SU-DHL-6 (cell line): Measurements from ENCODE around the gene UBA1.

Experiments used
- H2AFZ ChIP-seq: fragments of 200-600 bp; sonication (generic); 2 replicates; pipeline ENCODE4 v1.6.1; 2014; ENCODE audit warnings: low read depth, mild to moderate bottlenecking, moderate library complexity, mixed read lengths, antibody characterized with exemption, low read length; ENCODE audit not compliant: severe bottlenecking
- H3F3A ChIP-seq: fragments of 200-600 bp; shearing (Covaris generic); 2 replicates; pipeline ENCODE4 v1.6.0; 2016; ENCODE audit warnings: antibody characterized with exemption, mild to moderate bottlenecking; ENCODE audit not compliant: insufficient read depth
- H3K27ac ChIP-seq: fragments of 200-600 bp; sonication (generic); 2 replicates; pipeline ENCODE4 v1.5.1; 2016; ENCODE audit warnings: low read depth, mild to moderate bottlenecking, low read length, moderate library complexity, mixed read lengths
- H3K27me3 ChIP-seq: fragments of 200-600 bp; sonication (generic), shearing (Covaris generic); 2 replicates; pipeline ENCODE4 v1.6.0; 2014; ENCODE audit warnings: mild to moderate bottlenecking, low read length
- H3K36me3 ChIP-seq: fragments of 200-600 bp; sonication (generic); 2 replicates; pipeline ENCODE4 v1.6.1; 2014; ENCODE audit warnings: mild to moderate bottlenecking, low read length, mixed read lengths
- H3K4me2 ChIP-seq: fragments of 300-600, 200-600 bp; shearing (Covaris generic), sonication (generic); 2 replicates; pipeline ENCODE4 v1.6.0; 2014; ENCODE audit warnings: low read length, low read depth, mild to moderate bottlenecking; ENCODE audit not compliant: poor library complexity, severe bottlenecking
- H3K4me3 ChIP-seq: fragments of 200-600 bp; sonication (generic); 2 replicates; pipeline ENCODE4 v1.5.1; 2014; ENCODE audit warnings: antibody characterized with exemption, low read length, mild to moderate bottlenecking, mixed read lengths; ENCODE audit not compliant: insufficient read depth, poor library complexity, severe bottlenecking
- H3K79me2 ChIP-seq: fragments of 200-600 bp; sonication (generic); 2 replicates; pipeline ENCODE4 v1.6.1; 2014; ENCODE audit warnings: mild to moderate bottlenecking, low read length, moderate library complexity; ENCODE audit not compliant: insufficient read depth
- H3K9ac ChIP-seq: fragments of 200-600 bp; sonication (generic); 2 replicates; pipeline ENCODE4 v1.7.0; 2014; ENCODE audit warnings: mild to moderate bottlenecking, low read length
- H3K9me2 ChIP-seq: fragments of 200-600 bp; sonication (generic); replicated peaks from 2 replicates; pipeline ENCODE4 v1.6.1; 2014; ENCODE audit warnings: low read length; ENCODE audit not compliant: insufficient read depth
- H3K9me3 ChIP-seq: fragments of 200-600 bp; sonication (generic); 2 replicates; pipeline ENCODE4 v1.6.1; 2014; ENCODE audit warnings: low read length, mixed read lengths; ENCODE audit not compliant: insufficient read depth
- H4K20me1 ChIP-seq: fragments of 200-600 bp; sonication (generic); 2 replicates; pipeline ENCODE4 v1.6.1; 2014; ENCODE audit warnings: low read depth, mild to moderate bottlenecking, antibody characterized with exemption, low read length, moderate library complexity, mixed read lengths
- EZH2phosphoT487 ChIP-seq: fragments of 200-600 bp; sonication (generic), shearing (Covaris generic); conservative IDR thresholded peaks from 2 replicates; pipeline ENCODE4 v1.6.1; 2018; ENCODE audit warnings: mild to moderate bottlenecking, antibody characterized with exemption, low read length, moderate library complexity, mixed read lengths
- TF ChIP-seq, protein P1 (sequence below): fragments of 200-600 bp; sonication (generic); IDR thresholded peaks from one replicate; pipeline ENCODE4 v1.5.1; 2017; ENCODE audit warnings: antibody characterized with exemption, mild to moderate bottlenecking, low read length, moderate library complexity; ENCODE audit not compliant: insufficient read depth, poor library complexity, severe bottlenecking

UBA1 gene

DNA sequence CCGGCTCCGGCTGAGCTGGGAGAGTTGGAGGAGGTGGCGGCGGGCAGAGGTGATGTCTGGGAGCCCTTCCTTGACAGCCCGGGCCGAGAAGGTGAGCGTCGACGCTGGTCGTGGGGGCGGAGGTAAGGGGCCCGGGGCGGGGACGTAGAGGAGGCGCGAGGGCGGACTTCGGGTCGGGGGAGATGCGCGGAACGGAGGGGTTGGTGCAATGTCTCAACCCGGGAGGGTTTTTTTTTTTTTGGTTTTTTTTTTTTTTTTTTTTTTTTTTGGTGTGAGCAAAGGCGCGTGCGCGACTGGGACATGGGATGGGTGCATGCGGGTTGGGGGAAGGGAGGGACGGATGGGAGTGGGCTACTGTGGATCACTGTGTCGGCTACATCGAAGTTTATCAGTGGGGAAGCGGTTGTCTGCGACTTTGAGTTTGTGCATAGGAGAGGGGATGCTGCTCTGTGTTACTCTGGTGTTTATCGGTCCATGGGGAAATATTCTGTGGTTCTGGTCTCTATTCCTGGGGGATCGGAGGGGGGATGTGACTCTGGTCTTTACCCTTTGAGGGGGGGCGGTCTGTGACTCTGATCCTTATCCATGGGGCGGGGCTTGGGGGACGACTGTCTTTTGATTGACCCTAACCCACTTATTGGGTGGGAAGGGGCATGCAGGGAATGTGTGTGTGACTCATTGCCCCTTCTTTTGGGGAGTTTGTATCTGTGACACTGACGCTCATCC, 48.1 kb upstream of the UBA1 start:
- Histone ChIP-seq H3K36me3 (no peaks in the 10 kb centered on the region), H3K9ac (peak overlapping the region; percentile 90), H3K27ac (peak overlapping the region; percentile 90), H4K20me1 (no peaks in the 10 kb centered on the region), H3K4me3 (peak overlapping the region; percentile 88), H3K4me2 (peak overlapping the region; percentile 86), H2AFZ (no peak overlapping the region), H3K9me3 (no peaks in the 10 kb centered on the region), H3K9me2 (no peaks in the 10 kb centered on the region), H3K79me2 (peaks cover 61% of the 10 kb centered on the region), H3F3A (no peaks in the 10 kb centered on the region; the same call in 1 of the 2 replicates), H3K27me3 (no peaks in the 10 kb centered on the region)
- TF ChIP-seq, protein P1, sequence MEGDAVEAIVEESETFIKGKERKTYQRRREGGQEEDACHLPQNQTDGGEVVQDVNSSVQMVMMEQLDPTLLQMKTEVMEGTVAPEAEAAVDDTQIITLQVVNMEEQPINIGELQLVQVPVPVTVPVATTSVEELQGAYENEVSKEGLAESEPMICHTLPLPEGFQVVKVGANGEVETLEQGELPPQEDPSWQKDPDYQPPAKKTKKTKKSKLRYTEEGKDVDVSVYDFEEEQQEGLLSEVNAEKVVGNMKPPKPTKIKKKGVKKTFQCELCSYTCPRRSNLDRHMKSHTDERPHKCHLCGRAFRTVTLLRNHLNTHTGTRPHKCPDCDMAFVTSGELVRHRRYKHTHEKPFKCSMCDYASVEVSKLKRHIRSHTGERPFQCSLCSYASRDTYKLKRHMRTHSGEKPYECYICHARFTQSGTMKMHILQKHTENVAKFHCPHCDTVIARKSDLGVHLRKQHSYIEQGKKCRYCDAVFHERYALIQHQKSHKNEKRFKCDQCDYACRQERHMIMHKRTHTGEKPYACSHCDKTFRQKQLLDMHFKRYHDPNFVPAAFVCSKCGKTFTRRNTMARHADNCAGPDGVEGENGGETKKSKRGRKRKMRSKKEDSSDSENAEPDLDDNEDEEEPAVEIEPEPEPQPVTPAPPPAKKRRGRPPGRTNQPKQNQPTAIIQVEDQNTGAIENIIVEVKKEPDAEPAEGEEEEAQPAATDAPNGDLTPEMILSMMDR: no peak
- no peak for TF ChIP-seq EZH2phosphoT487

GRCh38 chrX:47146121-47146935, 47.3 kb upstream of the UBA1 start:
- Histone ChIP-seq H3K9me2 (no peaks in the 10 kb centered on the region), H3K27ac (peak overlapping the region; percentile 90; the same call in 1 of the 2 replicates), H3K36me3 (no peaks in the 10 kb centered on the region), H3K79me2 (peaks cover 69% of the 10 kb centered on the region), H3K9ac (peak overlapping the region; percentile 90), H3F3A (no peaks in the 10 kb centered on the region; the same call in 1 of the 2 replicates), H3K27me3 (no peaks in the 10 kb centered on the region), H2AFZ (no peak overlapping the region), H3K4me3 (peak overlapping the region; percentile 88), H3K9me3 (no peaks in the 10 kb centered on the region), H3K4me2 (peak overlapping the region; percentile 86), H4K20me1 (no peaks in the 10 kb centered on the region)
- TF ChIP-seq, protein P1: no peak
- no peak for TF ChIP-seq EZH2phosphoT487

DNA sequence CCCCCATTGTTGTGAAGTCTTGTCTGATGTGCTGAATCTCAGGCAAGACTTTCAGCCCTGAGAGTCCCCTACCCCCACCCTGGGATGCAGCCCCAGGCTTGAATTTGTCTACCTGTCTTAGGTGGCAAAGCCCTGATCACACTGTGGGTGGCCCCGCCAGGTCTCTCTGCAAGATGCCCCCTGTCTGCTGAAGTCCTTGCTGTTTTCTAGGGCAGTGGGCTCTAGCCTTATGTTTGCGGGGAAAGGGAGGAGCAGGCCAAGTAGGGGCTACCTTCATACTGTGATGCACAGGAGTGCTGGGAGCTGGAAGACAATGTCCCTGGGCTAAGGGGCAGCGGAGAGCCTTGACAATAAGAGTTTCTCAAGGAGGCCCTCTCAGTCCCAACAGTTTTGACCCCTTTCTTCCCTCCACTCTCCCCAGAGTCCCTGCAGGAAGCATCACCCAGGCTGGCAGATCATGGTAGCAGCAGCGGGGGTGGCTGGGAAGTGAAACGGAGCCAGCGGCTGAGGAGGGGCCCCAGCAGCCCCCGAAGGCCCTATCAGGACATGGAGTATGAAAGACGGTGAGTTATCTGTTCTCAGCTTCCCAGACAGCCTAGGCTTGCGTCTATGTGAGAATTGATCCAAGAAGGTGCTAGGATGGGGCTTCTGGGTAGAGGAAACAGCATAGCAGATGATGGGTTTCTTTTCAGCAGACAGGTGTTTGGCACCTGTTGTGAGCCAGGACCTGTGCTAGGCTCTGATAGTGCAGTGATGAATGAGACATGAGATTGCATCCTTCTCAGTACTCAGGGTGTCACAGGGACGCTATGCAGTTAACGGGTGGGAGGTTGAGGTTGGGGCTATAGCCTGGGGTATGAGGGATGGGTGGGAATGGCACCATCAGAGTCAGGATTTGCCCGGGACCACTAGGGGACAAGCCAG, 46.4 kb upstream of the UBA1 start:
- Histone ChIP-seq H3K9ac (peak overlapping the region; percentile 90), H3K36me3 (no peaks in the 10 kb centered on the region), H3K4me3 (peak overlapping the region; percentile 88), H4K20me1 (no peaks in the 10 kb centered on the region), H3K27ac (no peak overlapping the region), H3K4me2 (peak overlapping the region; percentile 86), H3F3A (no peaks in the 10 kb centered on the region; the same call in 1 of the 2 replicates), H3K79me2 (peaks cover 78% of the 10 kb centered on the region), H3K9me3 (no peaks in the 10 kb centered on the region), H3K9me2 (no peaks in the 10 kb centered on the region), H2AFZ (no peak overlapping the region), H3K27me3 (no peaks in the 10 kb centered on the region)
- no peak for TF ChIP-seq EZH2phosphoT487
- TF ChIP-seq, protein P1: no peak
